Heart left ventricle (tissue), 13 donors: Measurements from ENCODE around the gene THSD4.
A peak's percentile ranks its signal among the peaks of the same experiment; 100 is the strongest.

Experiments
- CTCF ChIP-seq, 12 donors: fragments of 200-600 bp; sonication (generic) in 4 of 12; IDR thresholded peaks; one replicate each; pipeline versions ENCODE4 v1.5.0 to v1.8.0; 2018 to 2022; ENCODE audit warnings: antibody characterized with exemption in 12 of 12, mild to moderate bottlenecking in 5 of 12
- POLR2A ChIP-seq, 2 donors: fragments of 450-650 bp; IDR thresholded peaks; one replicate each; pipeline ENCODE4 v1.6.1; 2017; ENCODE audit warnings: antibody characterized with exemption in 2 of 2, mild to moderate bottlenecking in 2 of 2, moderate library complexity in 2 of 2
- donor health status: ischemic (EF 13 %, LVEDD 7.1; RV severe dilation, severe dysfunction).
- donor health status: DM: no; HTN: yes; CAD: no.
- donor health status: DM: no; HTN: no; CAD: no.
- donor health status: ischemic (EF 25% LVEDD 6.9; RV normal size, moderate dysfunction).
- donor health status: ischemic (EF 25% LVEDD 5.7; RV mildly dilated, moderate dysfunction).
- donor health status: ischemic (EF 35%, LVEDD 5.7; RV mildly dilated, moderate dysfunction).
- donor health status: nonischemic (EF 11% LVEDD 7.7; RV severe dilation, severe dysfunction).
- donor health status: DM: yes; HTN: yes; CAD: no.
- donor health status: PGD.
- donor health status: ischemic (EF 29% LVEDD 5.4; RV normal size, mild dysfunction).
- donor health status: nonischemic (EF 23%, LVEDD 6.1; RV moderate dilation, normal function).

GRCh38 chr15:71575474-71576045 lies 460.3 kb downstream of the THSD4 start:
- TF ChIP-seq CTCF (IDR thresholded peaks at IDR 0.05) (peak; percentile 28 to 60 (median 47)), POLR2A (IDR thresholded peaks at IDR 0.05) (no peak)
